ENCODE results near the gene MANF.

MANF gene

DNA sequence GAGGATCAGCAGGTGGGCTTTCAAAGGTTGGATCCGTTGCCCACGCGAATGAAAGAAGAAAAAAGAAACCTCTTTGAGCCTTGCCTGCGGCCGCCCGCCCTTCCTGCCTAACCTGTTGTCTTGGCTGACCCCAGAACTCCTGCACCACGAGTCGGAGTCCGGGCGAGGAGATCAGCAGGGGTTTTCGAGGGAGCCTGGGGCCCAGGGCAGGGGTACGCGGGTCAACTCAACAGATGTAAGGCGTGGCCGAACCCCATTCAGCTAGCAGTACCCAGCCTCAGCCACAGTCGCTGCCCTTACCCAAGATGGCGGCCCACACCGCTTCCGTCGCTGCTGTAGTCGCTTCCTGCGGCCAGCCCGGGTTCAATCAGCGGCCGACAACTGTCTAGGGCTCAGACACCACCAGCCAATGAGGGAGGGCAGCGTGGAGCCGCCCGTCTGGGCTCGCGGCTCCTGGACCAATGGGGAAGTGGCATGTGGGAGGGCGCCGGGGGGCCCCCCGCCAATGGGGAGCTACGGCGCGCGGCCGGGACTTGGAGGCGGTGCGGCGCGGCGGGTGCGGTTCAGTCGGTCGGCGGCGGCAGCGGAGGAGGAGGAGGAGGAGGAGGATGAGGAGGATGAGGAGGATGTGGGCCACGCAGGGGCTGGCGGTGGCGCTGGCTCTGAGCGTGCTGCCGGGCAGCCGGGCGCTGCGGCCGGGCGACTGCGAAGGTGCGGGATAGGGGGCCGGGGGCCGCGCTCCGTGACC is at the start of gene MANF:
TSS of gene MANF (plus strand) at position 566 of the 748 bp plus-strand sequence. CDS start at position 618, 52 bp downstream.
- TF ChIP-seq ZNF274 (IDR thresholded peaks at IDR 0.05; ENCODE audit: low read depth, low read length): no peak

GRCh38 chr3:51336261-51336660 is 48.8 kb upstream of the MANF start:
- no peak for TF ChIP-seq ZNF274 (IDR thresholded peaks at IDR 0.05; ENCODE audit: low read depth, low read length)
- no peak overlapping the region for H3K4me3 ChIP-seq (ENCODE audit: low read length)

More for the DNA sequence above, at the start of gene MANF:
- H3K4me3 ChIP-seq (ENCODE audit: low read length): peak within 1 kb of the TSS; percentile 88

DNA sequence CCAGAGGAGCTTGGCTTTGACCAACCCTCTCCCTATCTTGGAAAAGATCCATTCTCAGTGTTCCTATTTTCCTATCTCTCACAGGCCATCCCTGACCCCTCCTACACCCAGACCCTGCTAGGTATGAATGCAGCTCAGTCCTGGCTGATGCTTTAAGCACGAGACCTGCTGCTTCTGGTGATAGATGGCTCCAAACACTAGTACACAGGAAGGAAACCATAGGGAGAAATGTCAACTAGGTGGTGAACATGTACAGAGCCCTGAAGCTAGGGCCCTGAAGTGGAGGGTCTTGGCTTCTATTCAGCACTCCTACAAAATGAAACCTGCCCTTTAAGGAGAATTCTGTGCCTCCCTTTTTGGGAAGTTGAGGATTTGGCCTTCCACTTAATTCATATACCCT is 47.4 kb upstream of the MANF start:
- H3K4me3 ChIP-seq (ENCODE audit: low read length): no peak overlapping the region
- TF ChIP-seq ZNF274 (IDR thresholded peaks at IDR 0.05; ENCODE audit: low read depth, low read length): no peak

DNA sequence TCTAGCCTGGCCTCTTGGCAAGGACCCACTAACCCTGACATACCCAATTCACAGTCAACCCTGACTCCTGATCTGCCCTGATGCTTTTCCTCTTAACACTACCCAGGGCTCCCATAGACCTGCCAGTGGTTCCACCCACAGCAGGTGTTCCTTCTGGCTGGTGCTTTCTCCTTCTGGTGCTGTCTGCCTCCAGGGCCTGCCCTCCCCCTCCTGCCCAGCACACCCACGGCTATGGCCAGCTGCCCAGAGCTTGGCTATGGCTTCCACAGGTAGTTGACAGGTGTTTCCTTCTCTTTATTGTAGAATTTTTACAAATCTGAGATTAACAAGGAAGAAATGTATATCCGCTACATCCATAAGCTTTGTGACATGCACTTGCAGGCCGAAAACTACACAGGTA is 46.5 kb upstream of the MANF start:
- no peak overlapping the region for H3K4me3 ChIP-seq (ENCODE audit: low read length)
- TF ChIP-seq ZNF274 (IDR thresholded peaks at IDR 0.05; ENCODE audit: low read depth, low read length): no peak

DNA sequence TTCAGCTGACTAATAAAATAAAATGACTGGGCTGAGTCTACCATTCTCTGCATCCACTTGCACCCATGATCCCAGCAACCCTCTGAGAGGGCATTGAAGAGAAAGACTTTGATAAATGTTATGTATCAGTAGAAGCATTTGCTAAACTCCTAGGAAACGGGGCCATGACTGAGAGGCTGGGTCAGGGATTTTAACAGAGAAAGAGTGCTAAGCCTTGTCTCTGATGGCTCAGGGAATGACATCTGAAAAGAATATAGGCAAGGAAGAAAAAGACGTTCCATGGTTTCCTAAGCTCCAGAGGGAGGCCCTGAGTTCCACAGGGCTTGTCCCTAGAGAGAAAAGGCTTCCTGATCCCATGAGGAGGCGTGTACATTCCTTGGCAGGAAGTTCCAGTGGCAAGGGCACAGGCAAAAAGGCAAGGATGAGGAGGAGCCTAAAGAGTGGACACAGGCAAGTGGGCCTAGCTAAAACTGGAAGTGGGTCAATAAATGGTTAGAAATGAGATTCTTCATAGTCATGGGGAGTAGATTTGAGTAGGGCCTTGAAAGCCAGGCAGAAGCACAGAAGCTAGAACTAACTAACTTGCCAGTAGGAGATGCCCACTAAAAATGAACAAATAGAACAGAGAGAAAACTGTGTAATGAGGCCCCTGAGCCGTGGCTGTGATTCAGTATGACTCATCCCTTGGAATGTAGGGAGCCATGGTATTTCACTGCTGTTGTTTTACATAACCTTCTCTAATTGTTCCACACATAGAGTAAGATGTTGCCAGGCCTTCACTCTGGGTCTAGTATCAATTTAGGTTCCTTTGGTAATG is 44.9 kb upstream of the MANF start:
- TF ChIP-seq ZNF274 (IDR thresholded peaks at IDR 0.05; ENCODE audit: low read depth, low read length): no peak
- no peak overlapping the region for H3K4me3 ChIP-seq (ENCODE audit: low read length)

- no peak overlapping the region for H3K4me3 ChIP-seq (ENCODE audit: low read length)
- no peak for TF ChIP-seq ZNF274 (IDR thresholded peaks at IDR 0.05; ENCODE audit: low read depth, low read length)
Observed at GRCh38 chr3:51340989-51341636, 44.0 kb upstream of the MANF start.

DNA sequence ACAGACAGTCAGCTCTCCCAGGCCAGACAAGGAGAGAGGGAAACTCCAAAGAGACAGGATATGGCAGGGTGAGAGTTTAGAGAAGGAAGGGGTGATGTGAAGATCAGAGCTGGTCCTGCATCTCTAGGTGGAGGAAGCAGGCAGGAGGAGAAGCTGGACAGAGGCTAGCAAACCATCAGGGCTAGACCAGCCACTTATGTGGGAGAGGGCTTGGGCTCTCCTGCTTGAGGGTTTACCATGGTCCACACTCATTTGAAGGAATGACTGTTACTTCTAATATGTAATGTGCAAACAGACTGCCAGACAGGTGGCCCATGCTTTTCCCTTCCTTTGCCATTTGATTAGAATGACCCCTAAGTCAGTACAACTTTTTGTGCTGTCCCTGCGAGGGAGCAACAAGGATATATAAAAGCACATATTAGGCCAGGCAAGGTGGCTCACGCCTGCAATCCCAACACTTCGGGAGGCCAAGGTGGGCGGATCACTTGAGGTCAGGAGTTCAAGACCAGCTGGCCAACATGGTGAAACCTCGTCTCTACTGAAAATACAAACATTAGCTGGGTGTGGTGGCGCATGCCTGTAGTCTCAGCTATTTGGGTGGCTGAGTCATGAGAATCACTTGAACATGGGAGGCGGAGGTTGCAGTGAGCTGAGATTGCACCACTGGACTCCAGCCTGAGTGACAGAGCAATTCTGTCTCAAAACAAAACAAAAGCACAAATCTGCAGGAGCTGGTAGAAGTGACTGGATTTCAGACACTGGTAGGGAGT is 41.0 kb upstream of the MANF start:
- TF ChIP-seq ZNF274 (IDR thresholded peaks at IDR 0.05; ENCODE audit: low read depth, low read length): no peak
- H3K4me3 ChIP-seq (ENCODE audit: low read length): no peak overlapping the region

DNA sequence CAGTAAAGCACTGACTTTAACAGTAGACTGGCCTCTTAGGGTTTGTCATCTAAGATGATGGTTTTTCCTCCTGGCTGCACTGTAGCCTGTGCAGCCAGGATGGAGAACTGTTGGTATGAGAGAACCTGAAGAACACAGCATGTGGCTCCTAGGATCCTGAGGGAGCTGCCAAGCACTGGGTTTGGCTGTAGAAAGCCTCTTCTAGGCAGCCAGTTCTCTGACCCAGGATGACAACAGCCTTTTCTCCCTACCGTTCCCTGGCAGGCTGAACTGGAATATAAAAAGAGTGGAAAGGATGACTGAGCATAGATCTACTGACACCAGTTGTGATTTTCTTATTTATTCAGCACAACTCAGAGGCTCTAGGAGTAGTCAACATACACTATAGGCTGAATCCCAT is 34.3 kb upstream of the MANF start:
- TF ChIP-seq ZNF274 (IDR thresholded peaks at IDR 0.05; ENCODE audit: low read depth, low read length): no peak
- H3K4me3 ChIP-seq (ENCODE audit: low read length): no peak overlapping the region

GRCh38 chr3:51353131-51353530 is 32.0 kb upstream of the MANF start:
- H3K4me3 ChIP-seq (ENCODE audit: low read length): no peak overlapping the region
- TF ChIP-seq ZNF274 (IDR thresholded peaks at IDR 0.05; ENCODE audit: low read depth, low read length): no peak

DNA sequence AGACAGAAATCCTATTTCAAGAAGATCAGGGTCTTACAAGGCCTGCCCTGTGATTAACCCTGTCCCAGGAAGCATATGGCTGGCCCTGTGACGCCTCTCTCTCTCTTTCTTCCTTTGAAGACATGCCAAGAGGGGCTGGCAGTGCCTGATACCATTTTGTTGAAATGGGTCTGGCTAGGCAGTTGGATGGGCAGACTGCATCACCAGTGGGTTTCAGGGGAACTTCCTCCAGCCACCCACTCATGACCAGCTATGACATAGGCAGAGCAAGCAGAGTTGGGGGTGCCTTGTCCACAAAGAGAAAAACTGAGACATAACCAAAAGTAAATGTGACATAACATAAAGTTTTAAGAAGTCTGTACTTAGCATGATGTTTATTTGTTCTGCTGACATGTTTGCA is 31.4 kb upstream of the MANF start:
- H3K4me3 ChIP-seq (ENCODE audit: low read length): no peak overlapping the region
- no peak for TF ChIP-seq ZNF274 (IDR thresholded peaks at IDR 0.05; ENCODE audit: low read depth, low read length)

- no peak overlapping the region for H3K4me3 ChIP-seq (ENCODE audit: low read length)
- no peak for TF ChIP-seq ZNF274 (IDR thresholded peaks at IDR 0.05; ENCODE audit: low read depth, low read length)
Observed at GRCh38 chr3:51354172-51354571, 30.9 kb upstream of the MANF start.

DNA sequence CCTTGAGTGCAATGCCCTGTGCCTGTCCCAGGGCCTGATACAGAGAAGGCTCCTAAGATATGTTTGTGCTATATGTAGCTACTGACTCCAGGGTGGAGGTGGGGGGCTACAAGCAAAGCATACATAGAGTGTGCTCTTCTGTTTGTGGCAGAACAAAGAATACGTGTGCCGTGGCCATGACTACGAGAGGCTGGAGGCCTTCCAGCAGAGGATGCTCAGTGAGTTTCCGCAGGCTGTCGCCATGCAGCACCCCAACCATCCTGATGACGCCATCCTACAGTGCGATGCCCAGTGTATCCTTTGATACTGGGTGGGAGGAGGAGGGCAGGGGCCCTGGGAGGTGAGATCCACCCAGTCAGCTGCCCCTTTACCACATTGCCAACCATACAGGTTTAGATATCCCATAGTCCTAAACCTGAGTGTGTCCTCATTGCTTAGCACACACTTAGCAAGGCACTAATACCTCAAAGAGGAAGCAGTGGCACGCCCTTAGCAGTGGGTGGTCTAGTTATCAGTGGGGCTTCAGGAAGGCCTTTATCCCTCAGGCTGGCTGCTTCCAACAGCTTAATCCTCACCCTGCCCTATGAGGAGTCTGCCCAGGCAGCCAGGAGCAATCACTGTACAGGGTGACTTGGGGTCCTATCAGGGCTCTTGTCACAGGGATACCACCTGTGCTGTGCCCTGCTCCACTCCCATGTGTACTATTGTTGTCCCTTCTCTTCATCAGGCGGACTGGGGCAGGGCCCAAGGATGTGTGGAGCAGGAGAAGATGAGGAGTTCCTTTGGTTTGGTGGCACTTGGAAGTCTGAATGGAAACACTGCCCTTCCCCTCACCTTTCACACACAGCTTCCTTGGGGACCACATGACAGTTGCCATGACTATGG is 30.1 kb upstream of the MANF start:
- TF ChIP-seq ZNF274 (IDR thresholded peaks at IDR 0.05; ENCODE audit: low read depth, low read length): no peak

More for the DNA sequence above, 30.1 kb upstream of the MANF start:
- no peak overlapping the region for H3K4me3 ChIP-seq (ENCODE audit: low read length)
